T-helper 17 cell (primary cell): ENCODE measurements around the gene RITA1. TPM values are rescaled to one million over a fixed set of nuclear protein-coding genes. Genes with fewer than 3 reads are reported as not detected.

Experiments used
- ATAC-seq: fragments of 150-1000 bp; cut with Tn5 transposase; 2 replicates; pipeline ENCODE4 v1.10.0; 2021; ENCODE audit warnings: mild to moderate bottlenecking, moderate library complexity
- DNase-seq, 3 donors: peaks; one replicate each; pipeline versions ENCODE4 v3.0.0 to v3.0.0-alpha.2; 2020 to 2021
- H3K9me3 ChIP-seq: one replicate; pipeline ENCODE4 v1.7.0; 2013; ENCODE audit warnings: low read length, mild to moderate bottlenecking; ENCODE audit not compliant: control insufficient read depth, poor library complexity, severe bottlenecking
- H3K27ac Mint-ChIP-seq: one replicate; pipeline ENCODE4 v1.8.0; 2022; ENCODE audit warnings: mild to moderate bottlenecking, moderate library complexity, mixed read lengths
- H3K27me3 Mint-ChIP-seq: one replicate; pipeline ENCODE4 v1.8.0; 2022; ENCODE audit warnings: mixed read lengths
- H3K36me3 Mint-ChIP-seq: one replicate; pipeline ENCODE4 v1.8.0; 2022; ENCODE audit warnings: low read depth, mixed read lengths
- H3K4me1 Mint-ChIP-seq: one replicate; pipeline ENCODE4 v1.8.0; 2022; ENCODE audit warnings: mild to moderate bottlenecking, mixed read lengths
- H3K4me3 Mint-ChIP-seq: one replicate; pipeline ENCODE4 v1.8.0; 2022; ENCODE audit warnings: mild to moderate bottlenecking, moderate library complexity, mixed read lengths
- total RNA-seq, 4 donors: library from RNA in 2 of 4; stranded (reverse) in 2 of 4; gene quantifications; one replicate each; pipeline ENCODE4 v1.2.3 and lab custom pipeline; 2022 to 2026

Gene RITA1
- total RNA-seq, 2 donors from 2014 or later: 5.1 to 8.6 TPM

GRCh38 chr12:113208041-113208934 lies 22.8 kb downstream of the RITA1 start:
- Mint-ChIP-seq H3K4me3 (peak overlapping the region; percentile 89), H3K27me3 (no peaks in the 10 kb centered on the region), H3K27ac (peak overlapping the region; percentile 95), H3K4me1 (peaks cover 24% of the 10 kb centered on the region), H3K36me3 (no peaks in the 10 kb centered on the region)
- H3K9me3 ChIP-seq: no peaks in the 10 kb centered on the region
- peak in 2 of 3 donors; percentile 37 to 40 for DNase-seq
- peak; percentile 79 for ATAC-seq

GRCh38 chr12:113211160-113211559 lies 25.6 kb downstream of the RITA1 start:
- DNase-seq: no peak

GRCh38 chr12:113214895-113215400 lies 29.4 kb downstream of the RITA1 start:
- no peak overlapping the region for H3K4me3 Mint-ChIP-seq
- no peaks in the 10 kb centered on the region for H3K27me3 Mint-ChIP-seq
- H3K27ac Mint-ChIP-seq: no peak overlapping the region
- ATAC-seq (peak; percentile 25), DNase-seq (no peak)
- no peaks in the 10 kb centered on the region for H3K9me3 ChIP-seq
- H3K4me1 Mint-ChIP-seq: peaks cover 18% of the 10 kb centered on the region
- no peaks in the 10 kb centered on the region for H3K36me3 Mint-ChIP-seq

More at GRCh38 chr12:113211160-113211559, 25.6 kb downstream of the RITA1 start:
- Mint-ChIP-seq H3K4me3 (no peak overlapping the region), H3K27ac (no peak overlapping the region), H3K36me3 (no peaks in the 10 kb centered on the region), H3K27me3 (no peaks in the 10 kb centered on the region), H3K4me1 (peaks cover 32% of the 10 kb centered on the region)
- no peaks in the 10 kb centered on the region for H3K9me3 ChIP-seq
- no peak for ATAC-seq

DNA sequence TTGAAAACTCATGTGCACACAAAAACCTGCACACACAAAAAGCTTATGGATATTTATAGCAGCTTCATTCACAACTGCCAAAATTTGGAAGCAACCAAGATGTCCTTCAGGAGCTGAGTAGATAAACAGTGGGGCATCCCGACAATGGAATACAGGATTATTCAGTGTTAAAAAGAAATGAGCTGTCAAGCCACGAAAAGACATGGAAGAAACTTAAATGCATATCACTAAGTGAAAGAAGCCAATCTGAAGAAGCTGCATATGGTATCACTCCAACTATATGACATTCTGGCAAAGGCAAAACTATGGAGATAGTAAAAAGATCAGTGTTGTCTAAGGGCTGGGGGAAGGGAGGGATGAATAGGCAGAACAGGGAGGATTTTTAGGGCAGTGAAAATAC lies 30.5 kb downstream of the RITA1 start:
- no peaks in the 10 kb centered on the region for H3K9me3 ChIP-seq
- Mint-ChIP-seq H3K36me3 (no peaks in the 10 kb centered on the region), H3K27ac (no peak overlapping the region), H3K4me3 (no peak overlapping the region), H3K27me3 (no peaks in the 10 kb centered on the region), H3K4me1 (peaks cover 17% of the 10 kb centered on the region)
- DNase-seq (no peak), ATAC-seq (no peak)

DNA sequence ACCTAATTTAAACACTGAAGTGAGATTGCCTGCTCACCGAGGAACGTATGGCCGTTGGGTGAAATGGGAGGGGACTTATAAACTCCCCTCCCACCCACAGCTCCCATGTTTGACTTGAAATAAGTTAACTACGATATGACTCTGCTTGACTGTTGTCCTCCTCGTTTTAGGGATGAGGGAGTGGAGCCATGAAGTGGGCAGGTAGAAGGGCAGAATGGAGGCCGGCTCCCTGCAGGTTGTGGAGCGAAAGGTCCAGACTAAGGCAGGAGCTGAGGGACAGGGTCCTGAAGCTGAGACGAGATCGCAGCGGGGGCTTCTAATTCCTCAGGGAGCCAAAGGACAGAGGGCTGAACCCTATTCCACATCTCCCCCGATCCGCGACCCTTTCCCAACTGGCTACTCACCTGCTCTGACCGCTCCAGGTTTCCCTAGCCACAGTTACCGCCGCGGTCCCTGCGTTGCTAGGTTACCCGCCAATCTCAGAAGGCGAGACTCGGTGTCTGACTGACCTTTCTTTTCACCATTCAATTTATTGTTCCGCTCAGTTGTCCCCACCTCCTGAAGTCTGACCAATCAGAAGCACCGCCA lies 35.2 kb downstream of the RITA1 start:
- H3K9me3 ChIP-seq: no peaks in the 10 kb centered on the region
- ATAC-seq (no peak), DNase-seq (no peak)
- no peaks in the 10 kb centered on the region for H3K36me3 Mint-ChIP-seq
- H3K4me3 Mint-ChIP-seq: peak overlapping the region; percentile 99
- H3K27me3 Mint-ChIP-seq: no peaks in the 10 kb centered on the region
- peaks cover 26% of the 10 kb centered on the region for H3K4me1 Mint-ChIP-seq
- H3K27ac Mint-ChIP-seq: peak overlapping the region; percentile 94

DNA sequence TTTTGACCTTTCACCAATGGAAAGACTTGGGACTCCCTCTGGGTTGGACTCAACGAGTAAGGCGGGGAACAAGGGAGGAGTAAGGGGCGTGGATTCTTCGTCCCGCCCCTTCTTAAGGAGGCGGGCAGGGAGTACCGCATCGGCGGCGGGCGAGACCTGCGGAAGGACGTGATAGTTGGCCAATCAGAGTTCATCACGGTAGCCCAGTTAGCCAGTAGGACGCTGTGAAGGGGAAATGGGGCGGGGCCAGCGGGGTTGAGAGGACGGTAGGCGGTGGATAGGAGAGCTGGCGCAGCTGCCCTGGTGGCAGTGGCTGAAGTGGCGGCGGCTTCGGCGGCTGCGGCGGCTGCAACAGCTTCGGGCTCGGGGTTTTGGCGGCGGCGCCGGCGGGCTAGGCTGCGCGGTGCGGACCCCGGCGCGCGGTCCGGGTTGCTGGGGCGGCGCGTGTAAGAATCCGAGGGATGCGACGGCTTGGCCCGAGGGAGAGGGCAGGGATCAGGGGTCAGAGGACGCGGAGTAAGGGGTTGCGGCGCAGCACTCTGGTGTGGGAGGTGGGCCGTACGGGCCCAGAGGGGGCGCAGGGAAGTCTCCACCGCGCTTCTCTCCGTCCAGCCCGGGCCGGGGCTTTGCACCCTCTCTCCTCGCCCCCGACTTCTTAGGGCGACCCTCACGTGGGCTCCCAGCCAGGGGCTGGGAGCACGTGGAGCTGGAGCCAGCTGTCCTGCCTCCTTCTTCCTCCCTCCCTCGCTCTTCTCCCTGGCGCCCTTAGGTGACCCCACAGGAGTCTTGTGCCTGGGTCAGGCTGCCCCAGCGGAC lies 35.9 kb downstream of the RITA1 start, which contains the start of gene TPCN1:
Gene TPCN1, plus strand, starts transcription at position 284 of the 816 bp plus-strand sequence. CDS start 5,389 bp downstream, outside the sequence.
- ATAC-seq: peak; percentile 95
- peak; percentile 97 to 99 (median 97) for DNase-seq
- Mint-ChIP-seq H3K36me3 (no peaks in the 10 kb centered on the region), H3K27ac (peak within 1 kb of the TSS; percentile 94), H3K4me1 (peaks cover 26% of the 10 kb centered on the region), H3K27me3 (no peaks in the 10 kb centered on the region), H3K4me3 (peak within 1 kb of the TSS; percentile 99)
- H3K9me3 ChIP-seq: no peaks in the 10 kb centered on the region

DNA sequence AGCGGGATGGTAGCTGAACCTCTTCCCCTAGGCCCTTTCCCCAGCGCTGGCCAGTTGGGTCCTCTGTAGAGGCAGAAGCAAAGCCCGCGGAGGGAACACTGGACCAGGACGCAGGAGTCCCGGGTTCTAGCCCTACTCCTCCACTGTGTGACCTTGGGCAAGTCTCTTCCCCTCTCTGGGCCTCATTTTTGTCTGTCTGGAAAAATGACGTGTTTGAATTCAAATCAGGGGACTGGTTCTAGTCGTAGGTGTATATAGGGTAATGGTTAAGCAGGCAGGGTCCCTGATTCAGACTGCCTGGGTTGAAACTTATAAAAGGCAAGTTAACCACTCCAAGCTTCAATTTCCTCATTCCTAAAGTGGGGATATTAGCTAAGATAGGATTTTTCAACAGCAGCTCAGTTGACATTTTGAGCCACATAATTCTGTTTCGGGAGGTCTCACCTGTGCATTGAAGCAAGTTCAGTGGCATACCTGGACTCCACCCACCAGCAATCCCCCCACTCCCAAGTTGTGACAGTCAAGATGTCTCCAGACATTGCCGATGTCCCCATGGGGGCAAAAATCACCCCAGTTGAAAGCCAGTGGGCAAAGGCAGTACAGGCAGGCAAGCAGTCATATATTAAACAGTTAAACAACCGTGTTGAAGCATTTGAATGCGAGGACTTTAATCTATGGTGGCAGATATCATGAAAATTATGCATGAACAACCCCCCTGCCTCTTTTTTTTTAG lies 36.6 kb downstream of the RITA1 start:
- DNase-seq (no peak), ATAC-seq (no peak)
- Mint-ChIP-seq H3K4me1 (peaks cover 23% of the 10 kb centered on the region), H3K27me3 (no peaks in the 10 kb centered on the region), H3K4me3 (peak overlapping the region; percentile 99), H3K27ac (peak overlapping the region; percentile 94), H3K36me3 (no peaks in the 10 kb centered on the region)
- H3K9me3 ChIP-seq: no peaks in the 10 kb centered on the region

GRCh38 chr12:113222730-113223531 lies 37.4 kb downstream of the RITA1 start:
- H3K4me1 Mint-ChIP-seq: peaks cover 22% of the 10 kb centered on the region
- peak overlapping the region; percentile 99 for H3K4me3 Mint-ChIP-seq
- no peaks in the 10 kb centered on the region for H3K36me3 Mint-ChIP-seq
- no peaks in the 10 kb centered on the region for H3K27me3 Mint-ChIP-seq
- DNase-seq (no peak), ATAC-seq (no peak)
- peak overlapping the region; percentile 94 for H3K27ac Mint-ChIP-seq
- no peaks in the 10 kb centered on the region for H3K9me3 ChIP-seq

DNA sequence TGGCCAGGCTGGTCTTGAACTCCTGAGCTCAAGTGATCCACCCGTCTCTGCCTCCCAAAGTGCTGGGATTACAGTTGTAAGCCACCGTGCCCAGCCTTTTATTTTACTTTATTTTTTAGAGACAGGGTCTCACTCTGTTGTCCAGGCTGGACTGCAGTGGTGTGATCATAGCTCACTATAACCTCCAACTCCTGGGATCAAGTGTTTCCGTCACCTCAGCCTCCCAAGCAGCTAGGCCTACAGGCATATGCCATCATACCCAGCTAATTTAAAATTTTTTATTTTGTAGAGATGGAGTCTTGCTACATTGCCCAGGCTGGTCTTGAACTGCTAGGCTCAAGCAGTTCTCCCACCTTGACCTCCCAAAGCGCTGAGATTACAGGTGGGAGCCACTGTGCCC lies 39.4 kb downstream of the RITA1 start:
- peaks cover 25% of the 10 kb centered on the region for H3K4me1 Mint-ChIP-seq
- no peaks in the 10 kb centered on the region for H3K9me3 ChIP-seq
- no peaks in the 10 kb centered on the region for H3K27me3 Mint-ChIP-seq
- H3K36me3 Mint-ChIP-seq: peaks cover under 1% of the 10 kb centered on the region
- DNase-seq (no peak), ATAC-seq (no peak)
- no peak overlapping the region for H3K27ac Mint-ChIP-seq
- H3K4me3 Mint-ChIP-seq: no peak overlapping the region

DNA sequence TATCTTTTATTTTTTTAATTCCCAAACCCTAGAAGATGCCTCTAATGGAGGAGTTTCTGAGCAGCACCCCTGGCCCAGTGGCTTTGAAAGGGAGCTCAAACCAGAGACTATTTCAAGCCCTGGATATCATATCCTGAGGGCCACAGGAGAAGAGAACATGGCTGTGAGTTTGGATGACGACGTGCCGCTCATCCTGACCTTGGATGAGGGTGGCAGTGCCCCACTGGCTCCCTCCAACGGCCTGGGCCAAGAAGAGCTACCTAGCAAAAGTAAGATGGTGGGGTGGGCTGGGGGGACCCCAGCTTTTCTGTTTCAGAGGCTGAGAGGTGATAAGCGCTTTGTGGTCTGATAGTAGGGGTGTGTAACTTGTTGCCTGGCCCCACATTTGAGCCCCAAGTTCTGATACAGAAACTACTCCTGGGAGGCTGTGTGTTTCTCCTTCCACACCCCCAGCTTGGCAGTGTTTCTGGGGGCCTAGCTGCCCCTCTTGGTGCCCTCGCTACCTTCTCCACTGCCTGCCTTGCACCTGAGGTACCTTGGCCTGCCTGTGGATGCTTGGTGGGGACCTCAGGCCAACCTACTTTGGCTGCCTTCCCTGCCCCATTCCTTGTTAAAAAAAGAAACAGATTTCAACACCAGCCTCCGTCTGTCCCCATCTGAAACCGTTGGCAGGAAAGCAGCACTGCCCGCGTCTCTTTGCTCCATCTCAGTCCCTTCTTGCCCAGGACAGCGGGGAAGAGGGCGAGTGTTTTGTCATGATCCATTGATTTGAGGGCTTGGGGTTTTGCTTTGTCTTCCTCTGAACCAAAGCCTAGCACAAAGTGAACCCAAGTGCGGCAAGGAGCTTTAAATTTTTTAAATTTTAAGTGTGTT lies 41.4 kb downstream of the RITA1 start:
- H3K4me1 Mint-ChIP-seq: peaks cover 24% of the 10 kb centered on the region
- no peak overlapping the region for H3K27ac Mint-ChIP-seq
- no peaks in the 10 kb centered on the region for H3K9me3 ChIP-seq
- ATAC-seq (no peak), DNase-seq (no peak)
- no peaks in the 10 kb centered on the region for H3K27me3 Mint-ChIP-seq
- H3K4me3 Mint-ChIP-seq: no peak overlapping the region
- H3K36me3 Mint-ChIP-seq: peaks cover 2% of the 10 kb centered on the region

GRCh38 chr12:113227686-113228391 lies 42.3 kb downstream of the RITA1 start:
- no peaks in the 10 kb centered on the region for H3K27me3 Mint-ChIP-seq
- no peak overlapping the region for H3K27ac Mint-ChIP-seq
- no peaks in the 10 kb centered on the region for H3K9me3 ChIP-seq
- H3K4me1 Mint-ChIP-seq: peaks cover 18% of the 10 kb centered on the region
- DNase-seq (no peak), ATAC-seq (no peak)
- H3K4me3 Mint-ChIP-seq: no peak overlapping the region
- H3K36me3 Mint-ChIP-seq: peaks cover 2% of the 10 kb centered on the region
